GM21576 (cell line): ENCODE results near the gene ERGIC1.
A peak's percentile ranks its signal among the peaks of the same experiment; 100 is the strongest.
"Not testable (repeated sequence)": the region's sequence is repeated elsewhere in the genome, so short reads cannot be mapped to it uniquely, and the experiment has no call there.

Experiments used
- ATAC-seq: cut with Tn5 transposase; IDR thresholded peaks from one replicate; pipeline ENCODE4 v1.9.1; 2021; ENCODE audit warnings: mild to moderate bottlenecking, moderate library complexity; ENCODE audit not compliant: unreplicated experiment

The ERGIC1 gene, protein sequence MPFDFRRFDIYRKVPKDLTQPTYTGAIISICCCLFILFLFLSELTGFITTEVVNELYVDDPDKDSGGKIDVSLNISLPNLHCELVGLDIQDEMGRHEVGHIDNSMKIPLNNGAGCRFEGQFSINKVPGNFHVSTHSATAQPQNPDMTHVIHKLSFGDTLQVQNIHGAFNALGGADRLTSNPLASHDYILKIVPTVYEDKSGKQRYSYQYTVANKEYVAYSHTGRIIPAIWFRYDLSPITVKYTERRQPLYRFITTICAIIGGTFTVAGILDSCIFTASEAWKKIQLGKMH

DNA sequence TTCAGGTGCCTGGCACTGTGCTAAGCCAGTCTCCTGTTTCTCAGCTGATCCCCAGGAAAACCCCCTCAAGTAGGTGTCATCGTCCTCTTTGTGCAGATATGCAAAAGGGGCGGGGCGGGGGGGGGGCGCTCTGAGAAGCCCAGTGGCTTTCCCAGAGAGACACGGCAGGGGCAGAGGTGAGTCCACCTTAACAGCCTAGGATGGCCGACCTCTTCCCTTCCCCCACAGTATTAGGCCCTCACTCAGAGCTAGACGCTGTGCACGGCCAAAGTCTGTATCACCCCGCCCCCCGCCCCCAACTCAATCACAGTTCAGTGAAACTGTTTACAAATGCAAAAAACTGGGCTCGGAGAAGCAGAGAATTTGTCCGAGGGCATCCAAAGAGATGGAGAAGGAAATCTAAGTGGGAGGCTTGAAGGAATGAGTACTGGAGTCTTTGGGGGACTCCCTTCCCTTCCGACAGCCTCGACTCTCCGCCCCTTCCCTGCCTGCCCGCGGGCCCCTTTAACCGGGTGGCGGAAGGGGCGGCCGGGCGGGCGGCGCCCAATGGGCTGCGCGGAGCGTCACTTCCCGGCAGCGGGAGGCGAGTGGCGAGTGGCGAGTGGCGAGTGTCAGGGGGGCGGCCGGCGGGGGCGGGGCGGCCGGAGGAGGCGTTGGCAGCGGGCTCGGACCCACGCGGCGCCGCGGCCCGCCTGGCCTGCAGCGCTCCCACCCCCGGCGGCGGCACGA lies at the start of gene ERGIC1:
ERGIC1 (plus strand) TSS at position 566 of the 729 bp plus-strand sequence; CDS start at position 729, 163 bp downstream.
- ATAC-seq = peak; percentile 63

DNA sequence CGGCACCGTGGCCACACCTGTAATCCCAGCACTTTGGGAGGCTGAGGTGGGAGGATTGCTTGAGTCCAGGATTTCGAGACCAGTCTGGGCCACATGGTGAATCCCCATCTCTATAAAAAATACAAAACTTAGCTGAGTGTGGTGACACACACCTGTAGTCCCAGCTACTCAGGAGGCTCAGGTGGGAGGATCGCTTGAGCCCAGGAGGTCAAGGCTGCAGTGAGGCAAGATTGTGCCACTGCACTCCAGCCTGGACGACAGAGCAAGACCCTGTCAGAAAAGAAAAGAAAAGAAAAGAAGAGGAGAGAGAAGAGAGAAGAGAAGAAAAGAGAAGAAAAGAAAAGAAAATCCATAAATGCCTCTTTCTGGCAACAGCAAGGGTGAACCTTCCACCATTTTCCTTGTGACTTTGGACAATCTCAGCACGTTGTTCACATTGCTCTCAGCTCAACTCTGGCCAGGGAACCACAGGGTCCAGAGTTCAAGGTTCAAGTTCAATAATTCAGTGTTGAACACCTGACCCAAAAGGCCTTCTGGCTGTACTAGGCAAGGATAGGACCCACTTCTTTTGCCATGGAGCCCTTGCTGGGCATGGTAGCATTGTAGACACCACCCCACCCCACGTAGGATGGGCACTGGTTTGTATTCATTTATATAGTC lies 48.5 kb upstream of the ERGIC1 start:
- ATAC-seq = no peak

DNA sequence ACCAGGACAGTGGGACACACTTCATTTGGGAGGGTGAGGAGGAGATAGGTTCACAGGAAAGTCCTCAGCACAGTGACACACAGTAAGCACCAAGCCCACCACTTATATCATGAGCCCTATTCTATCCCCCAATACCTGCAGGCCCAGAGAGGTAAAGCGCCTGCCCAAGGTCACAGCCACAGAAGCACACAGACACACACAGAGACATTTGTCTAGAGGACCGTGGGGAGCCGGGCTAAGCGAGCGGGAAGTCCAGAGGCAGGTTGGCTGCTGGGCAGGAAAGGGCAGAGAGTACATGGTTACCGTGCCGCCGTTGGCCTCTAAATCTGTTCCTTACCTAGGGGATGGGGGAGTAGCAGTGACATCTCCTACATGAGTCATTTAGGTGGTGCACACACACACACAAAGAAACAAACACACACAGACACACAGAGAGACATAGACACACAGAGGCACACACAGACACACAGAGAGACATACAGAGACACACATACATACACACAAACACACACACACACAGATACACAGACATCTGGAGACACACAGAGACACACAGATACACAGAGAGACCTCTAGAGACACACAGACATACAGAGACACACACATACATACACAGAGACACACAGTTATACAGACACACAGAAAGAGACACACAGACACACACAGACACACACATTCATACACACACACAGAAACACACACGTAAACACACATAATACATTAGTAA lies 47.2 kb upstream of the ERGIC1 start:
- no peak for ATAC-seq

DNA sequence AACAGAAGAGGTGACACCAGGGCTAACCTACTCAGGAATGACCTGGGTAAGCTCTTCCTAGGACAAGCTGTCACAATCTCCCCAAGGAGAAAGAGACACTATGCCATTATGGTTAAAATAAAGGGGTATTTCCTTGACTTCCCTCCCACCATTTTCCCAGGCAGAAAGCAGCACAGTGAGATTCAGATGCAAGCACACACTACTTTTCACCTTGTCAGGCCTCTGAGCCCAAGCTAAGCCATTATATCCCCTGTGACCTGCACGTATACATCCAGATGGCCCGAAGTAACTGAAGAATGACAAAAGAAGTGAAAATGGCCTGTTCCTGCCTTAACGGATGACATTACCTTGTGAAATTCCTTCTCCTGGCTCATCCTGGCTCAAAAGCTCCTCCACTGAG lies 46.5 kb upstream of the ERGIC1 start:
- ATAC-seq = not testable (repeated sequence)

DNA sequence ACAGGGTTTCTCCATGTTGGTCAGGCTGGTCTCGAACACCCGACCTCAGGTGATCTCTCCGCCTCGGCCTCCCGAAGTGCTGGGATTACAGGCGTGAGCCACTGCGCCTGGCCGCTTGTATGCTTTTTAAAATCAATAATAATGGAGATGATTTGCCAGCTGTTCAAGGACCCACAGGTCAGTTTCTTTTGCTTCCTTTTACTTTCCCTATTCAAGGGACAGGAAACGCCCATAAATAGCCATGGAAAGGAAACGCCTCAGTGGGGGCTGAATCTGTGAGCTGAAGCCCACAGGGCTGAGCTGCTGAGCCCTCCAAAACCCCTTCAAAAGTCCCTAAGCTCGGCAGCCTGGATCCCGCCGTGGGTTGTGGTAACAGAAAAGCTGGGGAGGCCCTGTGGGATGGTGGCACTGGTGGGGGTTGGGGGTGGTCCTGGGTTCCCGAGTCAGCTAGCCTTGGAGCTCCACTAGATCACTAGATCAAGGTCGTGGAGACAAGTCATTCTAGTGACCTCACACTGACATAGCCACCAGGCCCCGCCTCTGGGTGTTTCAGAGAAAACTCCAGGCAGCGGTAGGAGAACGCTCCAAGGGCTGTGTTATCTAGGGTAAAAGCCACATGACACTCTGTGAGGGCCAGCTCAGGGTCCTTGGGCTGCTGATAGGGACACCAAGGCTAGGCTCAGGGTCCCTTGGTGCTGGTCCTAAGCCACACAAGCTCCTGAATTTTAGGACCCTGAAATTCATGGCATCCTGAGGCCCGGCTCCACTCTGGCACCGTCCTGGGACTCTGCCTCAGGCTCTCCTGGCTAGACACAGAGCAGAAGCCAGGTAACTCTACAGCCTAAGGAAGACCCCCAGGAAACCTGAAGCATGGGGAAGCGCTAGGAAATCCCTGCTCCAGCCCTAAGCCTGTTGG lies 45.0 kb upstream of the ERGIC1 start:
- ATAC-seq = no peak

DNA sequence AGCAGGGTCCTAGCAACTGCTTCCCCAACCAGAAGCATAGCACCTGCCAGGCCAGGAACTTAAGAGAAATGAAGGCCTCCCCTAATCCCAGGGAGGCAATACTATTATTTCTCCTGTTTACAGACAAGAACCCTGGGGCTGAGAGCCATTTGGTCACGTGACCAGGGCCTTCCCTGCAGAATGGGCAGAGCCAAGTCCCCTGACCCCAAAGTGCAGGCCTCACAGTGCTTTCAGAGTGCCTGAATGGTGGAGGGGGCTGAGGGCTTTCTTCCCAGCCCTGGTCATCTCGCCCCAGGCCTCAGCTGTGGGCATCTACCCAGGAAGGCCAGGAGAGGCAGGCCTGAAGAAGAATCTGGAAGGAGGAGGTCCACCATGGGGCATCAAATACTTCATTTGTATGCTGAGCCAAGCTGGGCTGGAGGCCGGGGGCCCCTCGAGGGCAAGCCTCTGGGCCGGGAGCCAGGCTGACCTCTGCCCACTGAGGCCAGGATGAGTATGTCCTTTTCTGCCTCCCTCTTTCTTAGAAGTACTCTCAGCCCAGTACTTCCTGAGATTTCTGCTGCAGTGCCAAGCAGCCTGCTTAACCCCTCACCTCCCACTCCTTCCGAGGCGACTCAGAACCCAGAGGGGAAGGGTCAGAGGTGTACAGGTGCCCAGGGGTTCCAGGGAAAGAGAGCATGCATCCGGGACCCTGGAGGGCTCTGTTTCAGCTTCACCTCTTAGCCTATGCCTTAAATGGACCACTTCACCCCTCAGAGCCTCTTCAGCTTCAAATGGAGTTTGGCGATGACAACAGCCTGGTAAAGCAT lies 44.2 kb upstream of the ERGIC1 start:
- no peak for ATAC-seq

DNA sequence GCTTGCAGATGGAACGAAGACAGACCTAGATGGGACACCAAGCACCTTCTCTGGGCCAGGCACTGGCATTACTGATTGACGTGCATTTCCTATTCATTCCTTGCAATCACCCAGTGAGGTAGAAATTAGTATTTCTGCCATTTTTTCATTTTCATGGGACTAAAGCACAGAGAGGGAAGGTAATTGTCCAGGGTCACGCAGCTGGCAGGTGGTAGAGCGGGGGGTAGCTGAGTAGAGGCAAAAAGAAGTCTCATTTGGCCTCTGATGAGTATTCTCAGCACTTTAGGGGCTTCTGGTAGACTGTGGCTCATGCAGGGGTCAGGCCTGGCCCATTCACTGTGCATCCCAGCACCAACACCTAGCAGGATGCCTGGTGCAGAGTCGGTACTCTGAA lies 43.6 kb upstream of the ERGIC1 start:
- no peak for ATAC-seq

DNA sequence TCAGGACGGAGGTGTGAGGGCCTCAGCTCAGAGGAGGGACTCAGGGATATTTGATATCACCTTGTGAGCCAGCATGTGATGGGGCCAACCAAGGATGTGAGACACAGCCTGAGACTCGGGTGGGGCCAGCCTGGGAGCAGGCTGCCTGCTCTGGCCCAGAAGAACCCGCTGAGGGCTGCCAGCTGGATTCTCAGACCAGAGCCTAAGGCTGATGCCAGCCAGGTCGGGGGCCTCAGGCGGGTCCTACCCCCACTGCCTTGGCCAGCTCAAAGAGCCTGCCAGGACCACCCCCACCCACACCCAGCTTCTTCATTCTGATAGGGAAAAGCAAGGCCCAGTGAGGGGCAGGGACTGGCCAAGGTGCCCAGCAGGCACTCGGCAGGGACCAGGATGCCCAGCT lies 42.8 kb upstream of the ERGIC1 start:
- no peak for ATAC-seq

DNA sequence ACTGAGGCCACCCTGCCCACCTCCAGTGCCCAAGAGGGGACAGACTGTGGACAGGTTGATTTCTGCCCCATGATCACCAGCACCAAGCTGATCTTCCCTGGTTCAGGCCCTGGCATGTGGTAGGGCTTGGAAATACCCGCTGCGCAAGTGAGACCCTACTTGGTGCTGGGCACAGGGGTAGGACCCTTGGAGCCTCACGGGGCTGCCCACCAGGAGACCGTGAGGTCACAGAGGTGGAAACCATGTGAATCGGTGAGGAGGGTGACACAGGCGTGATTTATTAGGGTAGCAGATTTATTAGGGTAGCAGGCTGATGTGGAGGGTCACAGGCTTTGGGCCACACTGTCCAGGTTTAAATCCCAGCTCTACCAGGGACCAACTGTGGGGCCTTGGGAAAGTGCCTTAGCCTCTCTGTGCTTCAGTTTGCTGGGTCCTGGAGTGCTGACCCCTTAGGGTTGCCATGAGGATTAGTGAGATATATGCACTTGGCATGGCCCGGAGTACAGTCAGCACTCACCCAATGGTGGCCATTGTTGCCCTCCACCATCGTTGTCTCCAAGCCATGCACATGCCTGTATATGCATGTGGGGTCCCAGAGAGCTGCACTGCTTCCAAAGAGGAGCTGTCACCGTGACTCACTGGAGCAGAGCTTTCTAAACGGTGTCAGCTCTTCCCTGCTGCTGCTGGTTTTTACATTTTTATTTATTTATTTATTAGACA lies 42.2 kb upstream of the ERGIC1 start:
- ATAC-seq = no peak

DNA sequence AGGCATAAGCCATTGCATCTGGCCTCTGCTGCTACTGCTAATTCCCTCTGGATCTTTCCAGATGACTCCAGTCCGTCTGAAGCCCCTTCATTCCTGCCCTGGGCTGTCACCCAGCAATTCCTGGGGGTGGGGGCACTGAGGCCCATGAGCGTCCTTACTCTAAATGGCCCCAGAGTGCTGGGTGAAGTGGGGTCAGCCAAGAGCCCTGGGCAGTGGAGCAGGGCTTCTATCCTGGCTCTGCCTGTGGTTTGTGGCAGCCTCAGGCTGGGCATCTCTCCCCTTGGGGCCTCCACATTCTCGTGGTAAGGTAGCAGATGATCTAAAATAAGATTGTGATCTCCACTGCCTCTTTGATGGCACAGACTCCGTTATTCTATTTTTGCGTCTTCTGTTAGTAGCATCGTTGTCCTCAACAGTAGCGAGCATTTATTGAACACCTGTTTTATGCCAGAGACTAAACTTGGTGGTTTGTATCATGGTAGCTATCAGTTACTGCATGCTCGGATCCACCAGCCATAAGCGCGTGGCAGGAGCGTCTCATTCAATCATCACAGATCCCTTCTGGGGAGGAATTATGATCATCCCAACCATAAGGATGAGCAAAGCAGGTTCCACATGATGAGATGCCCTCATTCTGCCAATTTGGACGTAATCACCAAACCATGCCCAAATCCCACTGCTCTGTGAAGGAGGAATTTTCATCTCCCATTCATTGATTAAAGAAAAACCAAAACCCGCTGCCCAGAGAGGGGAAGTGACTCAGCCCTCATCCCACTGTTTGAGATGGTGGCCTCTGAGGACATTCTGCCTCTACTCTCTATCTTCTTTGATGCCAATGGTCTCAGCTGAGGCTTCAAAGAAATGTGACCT lies 41.1 kb upstream of the ERGIC1 start:
- no peak for ATAC-seq

DNA sequence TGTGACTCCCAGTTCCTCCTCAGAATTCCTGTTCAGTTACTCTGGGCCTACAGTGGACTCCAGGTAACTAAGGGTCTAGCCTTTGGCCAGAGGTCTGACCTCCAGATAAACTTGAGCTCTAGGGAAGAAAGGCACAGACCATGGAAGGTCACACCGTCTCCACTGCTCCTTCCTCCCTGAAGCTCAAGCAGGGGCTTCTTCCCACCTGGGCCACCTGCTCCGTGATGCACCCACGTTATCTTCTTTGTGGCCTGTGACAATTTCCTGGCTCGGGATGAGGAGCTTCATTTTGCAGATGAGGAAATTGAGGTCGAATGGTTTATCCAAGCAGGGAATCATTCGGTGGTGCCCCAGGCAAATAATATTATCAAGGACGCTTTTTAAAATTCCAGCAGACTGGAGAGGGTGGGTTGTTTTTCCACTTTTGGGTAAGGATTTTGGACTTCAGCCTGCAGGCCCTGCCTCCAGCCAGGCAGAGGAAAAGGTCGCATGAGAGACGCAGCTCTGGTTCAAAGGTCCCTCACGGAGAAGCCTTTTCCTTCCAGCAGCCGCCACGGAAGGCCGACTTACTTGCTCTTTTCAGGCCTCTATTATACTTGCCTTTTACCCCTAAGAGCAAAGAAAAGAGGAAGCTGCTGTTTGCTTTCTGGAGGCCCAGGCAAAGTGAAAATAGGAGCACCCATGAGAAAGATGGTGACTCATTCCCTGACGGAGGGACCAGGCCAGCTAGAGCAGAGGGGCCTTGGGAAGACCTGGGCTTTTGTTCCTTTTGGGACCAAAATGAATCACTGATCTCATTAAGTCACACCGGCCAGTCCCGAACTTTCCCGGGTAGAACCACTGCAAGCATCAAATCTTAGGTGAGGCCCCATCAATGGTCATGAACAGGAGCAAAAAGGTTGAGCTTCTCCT lies 40.2 kb upstream of the ERGIC1 start:
- no peak for ATAC-seq

DNA sequence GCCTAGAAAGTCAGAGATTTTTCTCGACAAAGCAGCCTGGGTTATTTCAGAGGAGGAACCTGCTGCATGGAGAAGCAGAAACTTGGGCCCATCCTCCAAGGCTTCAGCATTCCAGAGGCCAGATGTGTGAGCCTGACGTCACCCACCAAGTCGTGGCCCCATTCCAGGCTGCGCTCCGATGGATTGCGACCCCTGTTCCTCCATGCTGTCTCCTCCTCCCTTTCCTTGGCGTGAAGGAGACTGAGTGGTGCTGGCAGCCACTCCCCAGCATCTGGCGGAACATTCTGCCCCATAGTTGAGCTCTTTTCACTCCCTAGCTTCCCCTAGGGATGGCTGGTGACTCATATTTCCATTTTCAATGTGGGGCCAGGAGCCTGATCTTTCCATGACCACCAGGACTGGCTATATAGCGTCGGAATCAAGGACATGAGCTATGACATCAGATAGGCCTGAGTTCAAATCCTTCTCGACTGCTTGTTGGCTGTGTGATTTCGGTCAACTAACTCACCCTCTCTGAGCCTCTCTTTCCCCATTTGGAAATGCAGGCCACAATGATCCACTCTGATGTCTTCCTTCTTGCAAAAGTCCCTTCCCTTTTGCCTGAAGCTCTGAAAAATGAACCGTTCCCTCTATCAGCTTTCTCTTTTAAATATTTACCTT lies 38.6 kb upstream of the ERGIC1 start:
- ATAC-seq = no peak

DNA sequence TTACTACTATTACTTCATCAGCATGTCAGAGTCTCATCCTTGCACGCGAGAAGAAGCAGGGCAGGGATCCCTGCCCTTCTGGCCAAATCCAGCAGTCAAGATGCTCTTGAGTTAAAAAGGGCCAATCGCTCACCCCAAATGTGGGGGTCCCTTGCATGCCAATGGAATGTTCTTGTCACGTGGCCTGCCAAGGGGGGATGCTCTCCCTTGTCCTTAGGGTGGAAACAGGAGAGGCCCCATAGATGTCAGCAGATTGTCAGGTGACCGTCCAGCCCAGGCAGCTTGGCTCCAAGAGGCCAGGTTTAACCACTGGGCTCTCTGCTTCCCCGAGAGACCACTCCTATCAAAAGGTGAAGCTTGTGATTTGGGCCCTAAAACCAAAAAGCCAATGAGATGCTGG lies 37.7 kb upstream of the ERGIC1 start:
- ATAC-seq = no peak

DNA sequence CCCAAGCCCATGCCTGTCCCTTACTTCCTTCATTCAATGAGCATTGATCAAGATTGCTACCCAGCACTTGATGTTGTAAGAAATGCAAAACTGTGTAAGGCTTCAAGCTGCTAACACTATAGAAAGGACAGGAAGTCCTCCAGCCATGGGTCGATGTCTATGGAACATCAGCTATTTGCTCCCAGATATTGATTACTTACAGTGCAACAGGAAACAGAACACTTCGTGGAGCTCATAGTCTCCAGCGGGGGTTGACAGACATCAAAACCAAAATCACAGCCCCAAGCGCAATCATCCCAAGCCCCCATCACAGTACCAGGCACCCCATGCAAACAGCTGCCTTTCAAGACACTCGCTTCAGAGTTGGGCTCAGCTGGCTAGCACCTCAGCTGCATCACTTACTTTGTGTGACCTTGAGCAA lies 36.3 kb upstream of the ERGIC1 start:
- ATAC-seq = no peak

DNA sequence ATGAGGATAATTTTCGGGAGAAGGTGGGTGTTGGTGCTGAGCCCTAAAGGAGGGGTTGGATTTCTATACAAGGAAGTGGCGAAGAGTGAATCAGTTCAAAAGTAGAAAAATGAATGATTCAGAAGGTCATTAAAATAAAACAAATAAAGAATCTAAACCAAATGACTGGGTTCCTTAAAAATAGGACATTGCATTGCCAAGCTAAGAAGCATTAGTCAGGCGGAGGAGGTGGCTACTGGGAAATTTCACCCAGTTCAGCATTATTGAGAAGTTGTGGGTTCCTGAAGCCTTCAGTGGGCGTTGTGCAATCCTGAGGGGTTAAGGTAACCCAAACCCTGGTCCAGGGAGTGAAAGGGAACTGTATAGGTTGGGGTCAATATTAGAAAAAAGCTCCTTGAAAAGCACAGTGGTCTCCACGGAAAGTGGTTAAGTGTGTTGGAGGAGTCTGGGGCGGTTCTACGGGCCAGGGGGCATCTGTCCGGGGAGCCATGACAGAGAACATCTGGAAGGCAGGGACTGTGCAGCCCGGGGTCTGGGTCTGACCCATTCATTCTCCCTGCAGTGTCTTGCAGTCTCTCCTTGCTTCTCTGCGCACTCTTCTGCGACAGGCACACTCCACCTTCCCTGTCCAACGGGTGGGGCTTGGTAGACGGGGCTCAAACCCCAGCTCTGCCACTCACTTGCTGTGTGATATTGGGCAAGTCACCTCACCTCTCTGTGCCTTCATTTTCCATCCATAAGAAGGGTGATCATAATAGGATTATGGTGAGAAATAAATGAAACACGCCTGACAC lies 35.4 kb upstream of the ERGIC1 start:
- no peak for ATAC-seq

DNA sequence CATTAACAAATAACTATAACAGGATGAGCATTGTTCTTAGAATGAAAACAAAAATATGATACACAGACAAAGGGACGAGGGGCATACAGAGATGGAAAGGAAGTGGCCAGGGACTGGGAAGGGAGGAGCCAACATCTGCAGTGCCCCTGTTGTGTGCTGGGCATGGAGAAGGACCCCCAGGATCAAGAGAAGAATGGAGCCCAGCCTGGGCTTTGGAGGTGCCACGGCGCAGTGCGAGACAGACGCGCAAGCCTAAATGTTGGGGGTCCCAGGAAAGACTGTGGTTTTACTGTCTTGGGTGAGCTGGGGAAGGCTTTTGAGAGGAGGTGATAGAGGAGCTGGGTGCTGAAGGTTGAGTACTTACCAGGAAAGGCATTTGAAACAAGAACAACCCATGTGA lies 34.6 kb upstream of the ERGIC1 start:
- no peak for ATAC-seq
